Measurements from ENCODE around the gene KDM5A. TPM values are rescaled to one million over a fixed set of nuclear protein-coding genes. Genes with fewer than 3 reads are reported as not detected.

KDM5A gene
- total and polyA plus RNA-seq, 10 of the 15 experiments (the other 5 are each of a cell fraction or from before 2014, with no cell fraction given): 9.0 to 59.9 (median 27.7) TPM

DNA sequence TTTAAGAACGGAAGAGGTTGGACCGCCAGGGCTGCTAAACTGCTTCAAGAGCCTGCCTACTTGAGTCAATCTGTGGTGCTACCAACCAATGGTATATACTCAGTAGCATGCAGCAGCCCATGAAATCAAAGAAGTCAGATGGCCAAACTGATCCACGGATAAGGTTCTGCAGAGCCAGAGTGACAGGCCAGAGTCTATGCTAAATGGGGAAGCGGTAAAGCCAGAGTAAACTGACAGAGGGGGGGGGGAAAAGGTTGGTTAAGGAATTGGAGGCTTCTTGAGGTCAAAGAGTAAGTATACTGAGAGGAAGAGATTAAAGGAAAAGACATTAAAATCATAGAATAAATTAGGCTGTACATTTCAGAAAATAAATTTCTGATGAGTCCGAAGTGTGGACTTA is 111.1 kb downstream of the KDM5A start:
- H3K4me1 ChIP-seq (ENCODE audit: control insufficient read depth, insufficient read depth, low read length): peaks cover 6% of the 10 kb centered on the region; the same call in 1 of the 2 replicates
- H4K20me1 ChIP-seq (ENCODE audit: control insufficient read depth, insufficient read depth): no peaks in the 10 kb centered on the region; the same call in 1 of the 2 replicates
- H3K9ac ChIP-seq (ENCODE audit: control insufficient read depth, insufficient read depth, low read length): no peak overlapping the region
- WGBS (ENCODE audit: insufficient coverage, insufficient replicate concordance, low lambda C conversion rate, missing lambda C conversion rate): 97% methylated on average over 5 of the region's 5 CpGs
- ChIA-PET RAD21 (ENCODE audit: unreplicated experiment) (no interaction called here), SMC1A (ENCODE audit: uncharacterized antibody, unreplicated experiment) (interaction anchor here (0.7 kb wide), 1 partner anchor 9 kb away, joined by 3 read pairs; no protein-coding TSS in a partner anchor), CTCF (no interaction called here), POLR2A (no interaction called here)
- no peak for TF ChIP-seq DPF2 (IDR thresholded peaks at IDR 0.05)
- TF ChIP-seq SMC3 (IDR thresholded peaks at IDR 0.05; ENCODE audit: borderline replicate concordance, low read length): no peak
- TF ChIP-seq, protein P1, sequence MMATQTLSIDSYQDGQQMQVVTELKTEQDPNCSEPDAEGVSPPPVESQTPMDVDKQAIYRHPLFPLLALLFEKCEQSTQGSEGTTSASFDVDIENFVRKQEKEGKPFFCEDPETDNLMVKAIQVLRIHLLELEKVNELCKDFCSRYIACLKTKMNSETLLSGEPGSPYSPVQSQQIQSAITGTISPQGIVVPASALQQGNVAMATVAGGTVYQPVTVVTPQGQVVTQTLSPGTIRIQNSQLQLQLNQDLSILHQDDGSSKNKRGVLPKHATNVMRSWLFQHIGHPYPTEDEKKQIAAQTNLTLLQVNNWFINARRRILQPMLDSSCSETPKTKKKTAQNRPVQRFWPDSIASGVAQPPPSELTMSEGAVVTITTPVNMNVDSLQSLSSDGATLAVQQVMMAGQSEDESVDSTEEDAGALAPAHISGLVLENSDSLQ (IDR thresholded peaks at IDR 0.05): no peak
- TF ChIP-seq ZNF622 (IDR thresholded peaks at IDR 0.05): no peak
- TF ChIP-seq PAX8 (IDR thresholded peaks at IDR 0.05): no peak
- no peak for TF ChIP-seq YY1 (IDR thresholded peaks at IDR 0.05; ENCODE audit: low read depth, low read length)
- TF ChIP-seq TCF12 (IDR thresholded peaks at IDR 0.05; ENCODE audit: low read depth, low read length): no peak
- TF ChIP-seq SREBF2 (IDR thresholded peaks at IDR 0.05; ENCODE audit: low read length): no peak
- no peak for TF ChIP-seq JUND (IDR thresholded peaks at IDR 0.05; ENCODE audit: low read depth, low read length)
- TF ChIP-seq, protein P2, sequence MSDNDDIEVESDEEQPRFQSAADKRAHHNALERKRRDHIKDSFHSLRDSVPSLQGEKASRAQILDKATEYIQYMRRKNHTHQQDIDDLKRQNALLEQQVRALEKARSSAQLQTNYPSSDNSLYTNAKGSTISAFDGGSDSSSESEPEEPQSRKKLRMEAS (IDR thresholded peaks at IDR 0.05; ENCODE audit: low read depth, low read length): no peak
- TF ChIP-seq MYC (IDR thresholded peaks at IDR 0.05; ENCODE audit: insufficient read depth, insufficient read length, insufficient replicate concordance, low read length, severe bottlenecking): no peak
- TF ChIP-seq MTA2 (IDR thresholded peaks at IDR 0.05; ENCODE audit: low read depth): no peak
- TF ChIP-seq, protein P3, sequence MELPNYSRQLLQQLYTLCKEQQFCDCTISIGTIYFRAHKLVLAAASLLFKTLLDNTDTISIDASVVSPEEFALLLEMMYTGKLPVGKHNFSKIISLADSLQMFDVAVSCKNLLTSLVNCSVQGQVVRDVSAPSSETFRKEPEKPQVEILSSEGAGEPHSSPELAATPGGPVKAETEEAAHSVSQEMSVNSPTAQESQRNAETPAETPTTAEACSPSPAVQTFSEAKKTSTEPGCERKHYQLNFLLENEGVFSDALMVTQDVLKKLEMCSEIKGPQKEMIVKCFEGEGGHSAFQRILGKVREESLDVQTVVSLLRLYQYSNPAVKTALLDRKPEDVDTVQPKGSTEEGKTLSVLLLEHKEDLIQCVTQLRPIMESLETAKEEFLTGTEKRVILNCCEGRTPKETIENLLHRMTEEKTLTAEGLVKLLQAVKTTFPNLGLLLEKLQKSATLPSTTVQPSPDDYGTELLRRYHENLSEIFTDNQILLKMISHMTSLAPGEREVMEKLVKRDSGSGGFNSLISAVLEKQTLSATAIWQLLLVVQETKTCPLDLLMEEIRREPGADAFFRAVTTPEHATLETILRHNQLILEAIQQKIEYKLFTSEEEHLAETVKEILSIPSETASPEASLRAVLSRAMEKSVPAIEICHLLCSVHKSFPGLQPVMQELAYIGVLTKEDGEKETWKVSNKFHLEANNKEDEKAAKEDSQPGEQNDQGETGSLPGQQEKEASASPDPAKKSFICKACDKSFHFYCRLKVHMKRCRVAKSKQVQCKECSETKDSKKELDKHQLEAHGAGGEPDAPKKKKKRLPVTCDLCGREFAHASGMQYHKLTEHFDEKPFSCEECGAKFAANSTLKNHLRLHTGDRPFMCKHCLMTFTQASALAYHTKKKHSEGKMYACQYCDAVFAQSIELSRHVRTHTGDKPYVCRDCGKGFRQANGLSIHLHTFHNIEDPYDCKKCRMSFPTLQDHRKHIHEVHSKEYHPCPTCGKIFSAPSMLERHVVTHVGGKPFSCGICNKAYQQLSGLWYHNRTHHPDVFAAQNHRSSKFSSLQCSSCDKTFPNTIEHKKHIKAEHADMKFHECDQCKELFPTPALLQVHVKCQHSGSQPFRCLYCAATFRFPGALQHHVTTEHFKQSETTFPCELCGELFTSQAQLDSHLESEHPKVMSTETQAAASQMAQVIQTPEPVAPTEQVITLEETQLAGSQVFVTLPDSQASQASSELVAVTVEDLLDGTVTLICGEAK (IDR thresholded peaks at IDR 0.05; ENCODE audit: borderline replicate concordance): no peak
- no peak for TF ChIP-seq FOXK2 (IDR thresholded peaks at IDR 0.05)
- TF ChIP-seq, protein P4, sequence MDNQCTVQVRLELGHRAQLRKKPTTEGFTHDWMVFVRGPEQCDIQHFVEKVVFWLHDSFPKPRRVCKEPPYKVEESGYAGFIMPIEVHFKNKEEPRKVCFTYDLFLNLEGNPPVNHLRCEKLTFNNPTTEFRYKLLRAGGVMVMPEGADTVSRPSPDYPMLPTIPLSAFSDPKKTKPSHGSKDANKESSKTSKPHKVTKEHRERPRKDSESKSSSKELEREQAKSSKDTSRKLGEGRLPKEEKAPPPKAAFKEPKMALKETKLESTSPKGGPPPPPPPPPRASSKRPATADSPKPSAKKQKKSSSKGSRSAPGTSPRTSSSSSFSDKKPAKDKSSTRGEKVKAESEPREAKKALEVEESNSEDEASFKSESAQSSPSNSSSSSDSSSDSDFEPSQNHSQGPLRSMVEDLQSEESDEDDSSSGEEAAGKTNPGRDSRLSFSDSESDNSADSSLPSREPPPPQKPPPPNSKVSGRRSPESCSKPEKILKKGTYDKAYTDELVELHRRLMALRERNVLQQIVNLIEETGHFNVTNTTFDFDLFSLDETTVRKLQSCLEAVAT (IDR thresholded peaks at IDR 0.05): no peak
- TF ChIP-seq HDAC6 (IDR thresholded peaks at IDR 0.05; ENCODE audit: unreplicated experiment): no peak
- no peak for TF ChIP-seq SUZ12 (IDR thresholded peaks at IDR 0.05; ENCODE audit: unreplicated experiment)
- no peak for TF ChIP-seq SPI1 (IDR thresholded peaks at IDR 0.05; ENCODE audit: borderline replicate concordance, insufficient read depth, low read depth, low read length)
- TF ChIP-seq KLF5 (IDR thresholded peaks at IDR 0.05; ENCODE audit: partially characterized antibody): no peak
- intact Hi-C loops (cut with micrococcal nuclease; ENCODE audit: unreplicated experiment): no loop called here
- H3K4me3 ChIP-seq: no peak overlapping the region
- no peaks in the 10 kb centered on the region for H3K79me2 ChIP-seq (ENCODE audit: control insufficient read depth, insufficient read depth, low read length)
- FAIRE-seq (no peak), DNase-seq (ENCODE audit: low read depth, low spot score) (no peak), ATAC-seq (no peak)
- H3K36me3 ChIP-seq (ENCODE audit: control insufficient read depth in 2 of 2, insufficient read depth in 2 of 2, low read length in 1 of 2): peaks cover 0 to 8% of the 10 kb centered on the region in 2 experiments; a peak in 1 of 4 replicates
- no peaks in the 10 kb centered on the region for H3K27me3 ChIP-seq (replicated peaks in 1 of 2; ENCODE audit: control insufficient read depth in 2 of 2, insufficient read depth in 2 of 2, low read length in 1 of 2)
- no TSS peak for BruUV-seq (replicated peaks)
- no peaks in the 10 kb centered on the region; the same call in 2 of the 3 replicates for H3K9me3 ChIP-seq (replicated peaks; ENCODE audit: control insufficient read depth, insufficient read depth, low read length)
- in situ Hi-C loops (cut with MboI): no loop called here
- H2AFZ ChIP-seq (ENCODE audit: control insufficient read depth, low read depth, low read length): no peak overlapping the region
- H3K4me2 ChIP-seq (ENCODE audit: control insufficient read depth, insufficient read depth): no peak overlapping the region
- H3K27ac ChIP-seq (ENCODE audit: control insufficient read depth, insufficient read depth): no peak overlapping the region
